ENCODE data around the gene CDH4.

The CDH4 gene

DNA sequence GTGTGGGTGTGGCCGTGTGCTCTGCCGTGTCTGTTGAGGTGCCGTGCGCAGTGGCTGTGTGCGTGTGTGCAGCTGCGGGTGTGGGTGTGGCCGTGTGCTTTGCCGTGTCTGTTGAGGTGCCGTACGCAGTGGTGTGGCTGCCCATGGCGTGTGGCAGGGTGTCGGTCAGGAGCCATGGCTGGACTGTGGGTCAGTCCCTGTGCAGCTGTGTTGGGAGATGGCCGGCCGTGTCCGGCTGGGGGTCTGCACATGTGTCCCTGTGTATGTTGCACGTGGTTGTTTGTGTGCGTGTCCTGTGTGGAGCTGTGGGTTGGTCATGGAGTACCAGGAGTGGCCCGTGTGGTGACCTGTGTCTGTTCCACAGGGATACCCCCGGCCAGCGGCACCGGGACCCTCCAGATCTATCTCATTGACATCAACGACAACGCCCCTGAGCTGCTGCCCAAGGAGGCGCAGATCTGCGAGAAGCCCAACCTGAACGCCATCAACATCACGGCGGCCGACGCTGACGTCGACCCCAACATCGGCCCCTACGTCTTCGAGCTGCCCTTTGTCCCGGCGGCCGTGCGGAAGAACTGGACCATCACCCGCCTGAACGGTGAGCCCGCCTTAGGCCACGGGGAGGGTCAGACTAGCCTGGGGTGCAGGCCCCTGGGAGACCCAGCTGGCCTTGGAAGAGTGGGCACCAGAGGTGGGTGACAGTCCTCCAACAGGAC is 675.9 kb downstream of the CDH4 start:
- no peaks in the 10 kb centered on the region for H3K27me3 ChIP-seq (ENCODE audit: low read depth, low read length)
- no peaks in the 10 kb centered on the region for H3K4me1 ChIP-seq (ENCODE audit: control insufficient read depth in 1 of 2, insufficient read depth in 2 of 2, low read length in 2 of 2)
- H3K27ac ChIP-seq (ENCODE audit: low read length), result no peak overlapping the region
- peaks cover 0 to 4% of the 10 kb centered on the region in 2 donors for H3K9me3 ChIP-seq (ENCODE audit: control insufficient read depth in 1 of 2, low read length in 2 of 2)
- H3K4me3 ChIP-seq (ENCODE audit: low read depth in 1 of 2, low read length in 2 of 2), result no peak overlapping the region
- H3K36me3 ChIP-seq (ENCODE audit: control insufficient read depth in 1 of 2, insufficient read depth in 2 of 2, low read length in 2 of 2), result no peaks in the 10 kb centered on the region

DNA sequence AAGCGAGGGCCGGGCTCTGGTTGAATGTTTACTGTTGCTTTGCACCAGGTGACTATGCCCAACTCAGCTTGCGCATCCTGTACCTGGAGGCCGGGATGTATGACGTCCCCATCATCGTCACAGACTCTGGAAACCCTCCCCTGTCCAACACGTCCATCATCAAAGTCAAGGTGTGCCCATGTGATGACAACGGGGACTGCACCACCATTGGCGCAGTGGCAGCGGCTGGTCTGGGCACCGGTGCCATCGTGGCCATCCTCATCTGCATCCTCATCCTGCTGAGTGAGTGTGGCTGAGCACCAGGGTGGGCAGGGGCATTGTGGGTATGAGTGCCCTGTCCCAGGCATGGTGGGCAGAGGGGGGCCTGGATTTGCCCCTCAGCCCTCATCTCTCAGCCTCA is 677.5 kb downstream of the CDH4 start:
- no peaks in the 10 kb centered on the region for H3K36me3 ChIP-seq (ENCODE audit: control insufficient read depth in 1 of 2, insufficient read depth in 2 of 2, low read length in 2 of 2)
- H3K4me3 ChIP-seq (ENCODE audit: low read depth in 1 of 2, low read length in 2 of 2), result no peak overlapping the region
- H3K27me3 ChIP-seq (ENCODE audit: low read depth, low read length), result no peaks in the 10 kb centered on the region
- peaks cover 0 to 4% of the 10 kb centered on the region in 2 donors for H3K9me3 ChIP-seq (ENCODE audit: control insufficient read depth in 1 of 2, low read length in 2 of 2)
- no peaks in the 10 kb centered on the region for H3K4me1 ChIP-seq (ENCODE audit: control insufficient read depth in 1 of 2, insufficient read depth in 2 of 2, low read length in 2 of 2)
- H3K27ac ChIP-seq (ENCODE audit: low read length), result no peak overlapping the region

DNA sequence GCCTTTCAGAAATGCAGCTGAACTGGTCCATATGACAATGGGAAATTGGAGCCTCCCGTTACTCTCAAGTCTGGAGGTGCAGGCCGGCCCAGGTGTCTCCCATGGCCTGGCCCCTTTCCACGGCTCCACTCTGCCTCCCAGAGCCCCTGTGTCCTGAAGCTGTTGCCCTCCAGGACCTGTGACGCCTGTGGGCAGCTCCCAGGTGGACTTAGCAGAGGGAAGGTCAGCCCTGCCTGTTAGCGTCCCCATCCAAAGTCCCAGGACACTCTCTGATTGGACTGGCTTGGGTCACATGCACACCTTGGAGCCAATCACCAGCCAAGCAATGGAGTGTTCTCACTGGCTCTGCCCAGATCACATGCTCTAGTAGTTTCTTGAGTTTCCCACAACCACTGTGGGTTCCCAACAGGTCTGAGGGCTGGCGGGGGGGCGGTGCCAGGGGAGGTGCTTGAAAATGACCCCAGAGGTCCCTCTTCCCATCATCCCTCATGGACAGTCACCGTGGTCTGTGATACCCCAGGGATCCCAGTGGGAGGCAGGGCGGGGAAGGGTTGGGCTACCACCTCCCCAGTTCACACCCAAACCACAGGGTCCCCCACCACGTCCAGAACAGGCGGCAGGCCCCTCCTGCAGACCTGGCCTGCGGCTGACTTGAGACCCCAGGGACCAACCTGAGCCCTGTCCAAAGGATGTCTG is 678.1 kb downstream of the CDH4 start:
- H3K4me3 ChIP-seq (ENCODE audit: low read depth in 1 of 2, low read length in 2 of 2), result no peak overlapping the region
- H3K27ac ChIP-seq (ENCODE audit: low read length), result no peak overlapping the region
- no peaks in the 10 kb centered on the region for H3K36me3 ChIP-seq (ENCODE audit: control insufficient read depth in 1 of 2, insufficient read depth in 2 of 2, low read length in 2 of 2)
- no peaks in the 10 kb centered on the region for H3K27me3 ChIP-seq (ENCODE audit: low read depth, low read length)
- no peaks in the 10 kb centered on the region for H3K4me1 ChIP-seq (ENCODE audit: control insufficient read depth in 1 of 2, insufficient read depth in 2 of 2, low read length in 2 of 2)
- H3K9me3 ChIP-seq (ENCODE audit: control insufficient read depth in 1 of 2, low read length in 2 of 2), result peaks cover 0 to 4% of the 10 kb centered on the region in 2 donors

DNA sequence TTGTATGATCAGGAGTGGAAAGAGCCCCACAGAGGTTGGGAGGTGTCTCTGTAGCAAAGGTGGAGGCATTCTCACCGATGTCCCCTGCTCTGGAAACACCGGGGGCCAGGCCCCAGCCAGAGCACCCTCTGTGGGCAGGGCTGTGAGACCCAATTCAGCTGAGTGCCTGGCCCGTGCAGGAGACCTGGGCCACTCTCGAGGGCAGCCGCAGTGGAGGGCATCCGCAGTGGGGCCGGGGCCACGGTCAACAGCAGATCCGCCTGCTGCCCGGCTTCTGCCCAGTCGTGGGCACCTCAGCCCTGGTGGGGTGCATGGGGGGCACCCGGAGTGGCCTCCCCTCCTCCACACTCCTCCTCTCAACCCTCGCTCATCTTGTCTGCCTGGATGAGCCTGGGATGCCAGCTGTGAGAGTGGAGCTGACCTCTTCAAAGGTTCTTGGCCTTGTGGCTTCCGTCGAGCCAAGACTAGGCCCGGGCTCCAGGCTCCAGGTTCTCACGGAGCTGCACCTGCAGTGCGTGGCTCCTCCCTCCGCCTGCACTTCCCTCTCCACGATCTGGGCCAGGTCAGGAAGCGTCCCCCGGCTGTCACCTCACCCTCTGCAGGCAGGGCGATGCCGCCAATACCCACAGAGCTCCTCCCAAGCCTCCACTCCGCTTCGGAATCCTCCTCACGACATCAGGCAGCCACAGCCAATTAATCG is 678.9 kb downstream of the CDH4 start:
- Histone ChIP-seq H3K27ac (ENCODE audit: low read length) (no peak overlapping the region), H3K4me3 (ENCODE audit: low read depth in 1 of 2, low read length in 2 of 2) (no peak overlapping the region), H3K36me3 (ENCODE audit: control insufficient read depth in 1 of 2, insufficient read depth in 2 of 2, low read length in 2 of 2) (no peaks in the 10 kb centered on the region), H3K27me3 (ENCODE audit: low read depth, low read length) (no peaks in the 10 kb centered on the region), H3K4me1 (ENCODE audit: control insufficient read depth in 1 of 2, insufficient read depth in 2 of 2, low read length in 2 of 2) (no peaks in the 10 kb centered on the region), H3K9me3 (ENCODE audit: control insufficient read depth in 1 of 2, low read length in 2 of 2) (peaks cover 0 to 4% of the 10 kb centered on the region in 2 donors)

DNA sequence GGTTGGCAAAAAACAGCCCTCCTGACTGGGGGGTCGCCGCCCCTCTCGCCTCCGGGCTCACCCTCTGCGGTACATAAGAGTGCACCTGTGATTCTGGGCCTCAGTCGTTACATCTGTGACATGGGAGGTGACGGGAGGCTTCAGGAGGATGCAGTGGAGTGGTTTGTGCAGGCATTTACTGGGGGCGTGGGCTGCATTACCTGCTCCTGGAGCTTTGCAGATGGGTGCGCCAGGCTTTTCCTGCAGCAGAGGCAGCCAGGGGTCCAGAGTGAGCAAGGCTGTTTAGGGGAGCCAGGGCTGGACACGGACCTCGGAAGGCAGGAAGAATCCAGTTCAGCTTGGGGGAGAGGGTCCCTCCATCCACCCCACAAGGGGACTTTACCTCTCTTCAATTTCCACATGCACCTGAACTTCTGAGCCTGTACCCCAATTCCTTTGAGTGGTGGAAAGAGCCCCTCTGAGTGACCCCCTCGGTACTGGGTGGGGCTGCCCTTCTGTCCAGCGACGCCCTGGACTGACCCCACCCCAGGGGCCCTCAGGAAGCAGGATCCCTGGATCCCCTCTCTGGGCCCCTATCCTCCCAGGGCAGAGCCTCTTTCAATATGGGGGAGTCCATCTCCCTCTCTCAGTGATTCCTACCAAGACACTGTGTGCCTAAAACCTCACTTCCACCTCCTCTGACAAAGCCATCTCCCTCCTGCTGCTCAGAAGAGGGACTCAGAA is 679.6 kb downstream of the CDH4 start:
- Histone ChIP-seq H3K36me3 (ENCODE audit: control insufficient read depth in 1 of 2, insufficient read depth in 2 of 2, low read length in 2 of 2) (no peaks in the 10 kb centered on the region), H3K27me3 (ENCODE audit: low read depth, low read length) (no peaks in the 10 kb centered on the region), H3K4me3 (ENCODE audit: low read depth in 1 of 2, low read length in 2 of 2) (no peak overlapping the region), H3K9me3 (ENCODE audit: control insufficient read depth in 1 of 2, low read length in 2 of 2) (peaks cover 0 to 4% of the 10 kb centered on the region in 2 donors), H3K27ac (ENCODE audit: low read length) (no peak overlapping the region), H3K4me1 (ENCODE audit: control insufficient read depth in 1 of 2, insufficient read depth in 2 of 2, low read length in 2 of 2) (no peaks in the 10 kb centered on the region)

- H3K27me3 ChIP-seq (ENCODE audit: low read depth, low read length), result no peaks in the 10 kb centered on the region
- H3K36me3 ChIP-seq (ENCODE audit: control insufficient read depth in 1 of 2, insufficient read depth in 2 of 2, low read length in 2 of 2), result no peaks in the 10 kb centered on the region
- peaks cover 0 to 4% of the 10 kb centered on the region in 2 donors for H3K9me3 ChIP-seq (ENCODE audit: control insufficient read depth in 1 of 2, low read length in 2 of 2)
Observed at GRCh38 chr20:61932199-61932592, 680.1 kb downstream of the CDH4 start.

GRCh38 chr20:61932711-61933480 is 680.8 kb downstream of the CDH4 start:
- Histone ChIP-seq H3K27me3 (ENCODE audit: low read depth, low read length) (no peaks in the 10 kb centered on the region), H3K4me3 (ENCODE audit: low read depth in 1 of 2, low read length in 2 of 2) (no peak overlapping the region), H3K36me3 (ENCODE audit: control insufficient read depth in 1 of 2, insufficient read depth in 2 of 2, low read length in 2 of 2) (no peaks in the 10 kb centered on the region), H3K4me1 (ENCODE audit: control insufficient read depth in 1 of 2, insufficient read depth in 2 of 2, low read length in 2 of 2) (no peaks in the 10 kb centered on the region), H3K9me3 (ENCODE audit: control insufficient read depth in 1 of 2, low read length in 2 of 2) (peaks cover 0 to 4% of the 10 kb centered on the region in 2 donors), H3K27ac (ENCODE audit: low read length) (no peak overlapping the region)

More at GRCh38 chr20:61932199-61932592, 680.1 kb downstream of the CDH4 start:
- Histone ChIP-seq H3K4me1 (ENCODE audit: control insufficient read depth in 1 of 2, insufficient read depth in 2 of 2, low read length in 2 of 2) (no peaks in the 10 kb centered on the region), H3K4me3 (ENCODE audit: low read depth in 1 of 2, low read length in 2 of 2) (no peak overlapping the region), H3K27ac (ENCODE audit: low read length) (no peak overlapping the region)

DNA sequence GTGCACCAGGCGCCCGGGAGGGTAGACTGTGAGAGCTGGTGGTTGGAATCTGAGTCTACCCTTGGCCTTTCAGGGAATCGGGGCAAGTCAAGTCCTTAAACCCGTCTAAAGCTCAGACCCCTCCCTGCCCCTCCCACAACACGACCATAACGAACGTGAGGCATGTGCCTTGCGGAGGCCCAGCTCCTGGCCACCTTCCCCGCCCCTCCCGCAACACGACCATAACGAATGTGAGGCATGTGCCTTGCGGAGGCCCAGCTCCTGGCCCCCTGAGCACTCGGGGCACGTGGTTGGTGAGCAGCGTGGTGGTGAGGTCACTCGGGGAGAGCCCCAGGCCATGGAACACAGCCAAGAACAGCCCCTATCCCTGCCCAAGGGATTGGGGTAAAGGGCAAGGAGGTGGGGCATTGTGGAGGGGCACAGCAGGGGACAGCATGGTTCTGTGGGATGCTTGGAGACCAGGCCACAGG is 681.5 kb downstream of the CDH4 start:
- H3K36me3 ChIP-seq (ENCODE audit: control insufficient read depth in 1 of 2, insufficient read depth in 2 of 2, low read length in 2 of 2), result no peaks in the 10 kb centered on the region
- peaks cover 0 to 4% of the 10 kb centered on the region in 2 donors for H3K9me3 ChIP-seq (ENCODE audit: control insufficient read depth in 1 of 2, low read length in 2 of 2)
- no peaks in the 10 kb centered on the region for H3K27me3 ChIP-seq (ENCODE audit: low read depth, low read length)
- no peak overlapping the region for H3K27ac ChIP-seq (ENCODE audit: low read length)
- no peak overlapping the region for H3K4me3 ChIP-seq (ENCODE audit: low read depth in 1 of 2, low read length in 2 of 2)
- no peaks in the 10 kb centered on the region for H3K4me1 ChIP-seq (ENCODE audit: control insufficient read depth in 1 of 2, insufficient read depth in 2 of 2, low read length in 2 of 2)

GRCh38 chr20:61933951-61934715 is 682.1 kb downstream of the CDH4 start:
- no peaks in the 10 kb centered on the region for H3K36me3 ChIP-seq (ENCODE audit: control insufficient read depth in 1 of 2, insufficient read depth in 2 of 2, low read length in 2 of 2)
- H3K4me3 ChIP-seq (ENCODE audit: low read depth in 1 of 2, low read length in 2 of 2), result no peak overlapping the region
- no peak overlapping the region for H3K27ac ChIP-seq (ENCODE audit: low read length)
- no peaks in the 10 kb centered on the region for H3K4me1 ChIP-seq (ENCODE audit: control insufficient read depth in 1 of 2, insufficient read depth in 2 of 2, low read length in 2 of 2)
- H3K27me3 ChIP-seq (ENCODE audit: low read depth, low read length), result no peaks in the 10 kb centered on the region
- peaks cover 0 to 4% of the 10 kb centered on the region in 2 donors for H3K9me3 ChIP-seq (ENCODE audit: control insufficient read depth in 1 of 2, low read length in 2 of 2)
